ENCODE measurements around the gene PTGDS.

The PTGDS gene

GRCh38 chr9:136984464-136985026 lies 7.2 kb downstream of the PTGDS start:
- no peaks in the 10 kb centered on the region for H3K36me3 Mint-ChIP-seq
- H3K9me3 Mint-ChIP-seq = no peaks in the 10 kb centered on the region
- H3K4me1 Mint-ChIP-seq = peaks cover 3% of the 10 kb centered on the region
- H3K4me3 Mint-ChIP-seq = no peak overlapping the region
- H3K27me3 Mint-ChIP-seq = peaks cover 4% of the 10 kb centered on the region
- H3K27ac Mint-ChIP-seq = no peak overlapping the region

GRCh38 chr9:136985027-136985602 lies 7.8 kb downstream of the PTGDS start:
- H3K4me3 Mint-ChIP-seq = no peak overlapping the region
- H3K4me1 Mint-ChIP-seq = peaks cover 3% of the 10 kb centered on the region

DNA sequence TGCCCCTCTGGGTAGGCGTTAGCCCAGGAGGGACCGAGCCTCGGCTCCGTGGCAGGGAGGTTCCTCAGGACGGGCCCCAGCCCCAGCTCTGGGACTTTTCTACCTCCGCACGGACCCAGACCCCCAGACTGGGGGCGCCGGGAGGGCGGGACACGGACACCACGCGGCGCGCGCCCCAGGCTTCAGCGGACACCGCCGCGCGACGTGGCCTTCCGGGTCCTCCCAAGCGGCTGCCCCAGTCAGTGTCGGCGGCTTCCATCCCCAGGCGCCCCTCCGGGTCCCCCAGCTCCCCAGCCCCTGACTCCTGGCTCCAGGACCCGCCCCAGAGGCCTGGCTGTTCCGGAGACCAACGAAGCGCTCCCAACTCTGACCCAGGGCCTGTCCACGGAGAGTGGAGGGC lies 8.5 kb downstream of the PTGDS start:
- Mint-ChIP-seq H3K27ac (no peak overlapping the region), H3K4me1 (peaks cover 3% of the 10 kb centered on the region), H3K27me3 (peaks cover 4% of the 10 kb centered on the region), H3K36me3 (no peaks in the 10 kb centered on the region), H3K9me3 (no peaks in the 10 kb centered on the region), H3K4me3 (no peak overlapping the region)

More at GRCh38 chr9:136985027-136985602, 7.8 kb downstream of the PTGDS start:
- H3K27ac Mint-ChIP-seq = no peak overlapping the region
- H3K27me3 Mint-ChIP-seq = peaks cover 4% of the 10 kb centered on the region
- H3K36me3 Mint-ChIP-seq = no peaks in the 10 kb centered on the region
- no peaks in the 10 kb centered on the region for H3K9me3 Mint-ChIP-seq

- H3K27ac Mint-ChIP-seq = no peak overlapping the region
- H3K27me3 Mint-ChIP-seq = peaks cover 2% of the 10 kb centered on the region
- no peak overlapping the region for H3K4me3 Mint-ChIP-seq
- H3K9me3 Mint-ChIP-seq = no peaks in the 10 kb centered on the region
- peaks cover 18% of the 10 kb centered on the region for H3K4me1 Mint-ChIP-seq
- H3K36me3 Mint-ChIP-seq = no peaks in the 10 kb centered on the region
Observed at GRCh38 chr9:136988872-136989271, 11.6 kb downstream of the PTGDS start.

GRCh38 chr9:136990242-136990911 lies 13.1 kb downstream of the PTGDS start:
- Mint-ChIP-seq H3K9me3 (no peaks in the 10 kb centered on the region), H3K27ac (peak overlapping the region; percentile 81), H3K36me3 (no peaks in the 10 kb centered on the region), H3K4me3 (peak overlapping the region; percentile 75), H3K27me3 (no peaks in the 10 kb centered on the region), H3K4me1 (peaks cover 17% of the 10 kb centered on the region)

DNA sequence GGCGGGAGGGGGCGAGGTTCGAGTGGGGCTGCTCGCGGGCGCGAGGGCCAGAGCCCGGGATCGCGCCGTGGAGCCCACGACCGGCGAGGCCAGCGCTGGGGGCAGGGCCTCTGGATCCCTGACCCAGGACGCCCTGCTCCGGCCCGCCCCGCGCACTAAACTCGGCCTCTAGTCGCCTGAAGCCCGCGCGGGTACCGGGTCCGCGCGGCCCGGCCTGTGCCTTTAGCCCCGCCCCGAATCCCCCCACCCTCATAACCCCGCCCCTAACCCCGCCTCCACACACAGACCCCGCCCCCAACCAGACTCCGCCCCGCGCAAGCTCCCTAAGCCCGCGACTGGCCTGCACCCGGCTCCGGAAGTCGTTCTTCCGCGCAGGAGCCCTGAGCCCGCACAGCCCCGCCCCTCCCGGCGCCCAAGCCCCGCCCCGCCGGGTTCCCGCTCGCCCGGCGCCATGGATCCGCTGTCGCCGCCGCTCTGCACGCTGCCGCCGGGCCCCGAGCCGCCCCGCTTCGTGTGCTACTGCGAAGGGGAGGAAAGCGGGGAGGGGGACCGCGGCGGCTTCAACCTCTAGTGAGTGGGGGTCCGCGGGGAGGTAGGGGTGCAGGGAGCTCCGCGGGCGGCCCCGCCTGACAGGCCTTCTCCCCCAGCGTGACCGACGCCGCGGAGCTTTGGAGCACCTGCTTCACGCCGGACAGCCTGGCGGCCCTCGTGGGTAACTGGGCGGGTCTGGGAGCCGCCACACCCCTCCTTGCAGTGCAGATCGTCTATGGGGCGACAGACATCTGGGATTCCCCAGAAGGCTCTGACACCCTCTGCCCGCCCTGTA lies 14.9 kb downstream of the PTGDS start, which contains the start of gene PAXX:
Gene PAXX, plus strand, starts transcription at position 430 of the 826 bp plus-strand sequence. Its CDS starts 22 bp downstream, at position 452.
- Mint-ChIP-seq H3K27me3 (no peaks in the 10 kb centered on the region), H3K9me3 (no peaks in the 10 kb centered on the region)

GRCh38 chr9:136992819-136993369 lies 15.6 kb downstream of the PTGDS start:
- peak overlapping the region; percentile 62 for H3K27ac Mint-ChIP-seq
- H3K27me3 Mint-ChIP-seq = no peaks in the 10 kb centered on the region
- peaks cover 22% of the 10 kb centered on the region for H3K4me1 Mint-ChIP-seq
- H3K4me3 Mint-ChIP-seq = peak overlapping the region; percentile 88
- no peaks in the 10 kb centered on the region for H3K9me3 Mint-ChIP-seq
- no peaks in the 10 kb centered on the region for H3K36me3 Mint-ChIP-seq

More for the DNA sequence above, 14.9 kb downstream of the PTGDS start, which contains the start of gene PAXX:
- Mint-ChIP-seq H3K36me3 (no peaks in the 10 kb centered on the region), H3K4me3 (peak within 1 kb of the TSS; percentile 88), H3K4me1 (peaks cover 17% of the 10 kb centered on the region), H3K27ac (peak within 1 kb of the TSS; percentile 72)

- Mint-ChIP-seq H3K36me3 (no peaks in the 10 kb centered on the region), H3K4me1 (peaks cover 27% of the 10 kb centered on the region), H3K27me3 (no peaks in the 10 kb centered on the region), H3K4me3 (no peak overlapping the region), H3K9me3 (no peaks in the 10 kb centered on the region), H3K27ac (no peak overlapping the region)
Observed at GRCh38 chr9:136994180-136994887, 17.0 kb downstream of the PTGDS start.

GRCh38 chr9:136994888-136995230 lies 17.6 kb downstream of the PTGDS start:
- Mint-ChIP-seq H3K36me3 (no peaks in the 10 kb centered on the region), H3K4me3 (no peak overlapping the region), H3K27me3 (no peaks in the 10 kb centered on the region), H3K9me3 (no peaks in the 10 kb centered on the region), H3K27ac (no peak overlapping the region), H3K4me1 (peaks cover 27% of the 10 kb centered on the region)

DNA sequence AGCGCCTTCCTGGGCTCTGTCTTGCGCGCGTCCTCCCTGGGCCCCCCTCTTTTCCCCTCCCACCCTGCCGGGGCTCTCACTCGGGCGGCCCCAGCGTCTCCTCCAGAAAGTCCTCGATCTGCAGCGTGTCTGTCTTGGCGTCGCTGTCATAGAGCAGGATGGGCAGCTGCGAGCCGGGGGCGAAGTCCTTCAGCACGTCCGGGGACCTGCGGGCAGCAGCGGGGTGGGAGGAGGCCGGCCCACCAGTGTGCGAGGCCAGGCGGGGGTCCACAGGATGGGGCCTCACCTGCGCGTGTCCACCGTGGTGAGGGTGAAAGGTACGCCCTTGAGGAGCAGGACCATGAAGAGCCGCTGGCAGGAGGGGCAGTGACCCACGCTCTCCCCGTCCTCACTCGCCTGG lies 18.1 kb downstream of the PTGDS start:
- Mint-ChIP-seq H3K27me3 (no peaks in the 10 kb centered on the region), H3K27ac (no peak overlapping the region), H3K4me3 (no peak overlapping the region), H3K4me1 (peaks cover 27% of the 10 kb centered on the region), H3K36me3 (no peaks in the 10 kb centered on the region), H3K9me3 (no peaks in the 10 kb centered on the region)

- no peaks in the 10 kb centered on the region for H3K27me3 Mint-ChIP-seq
- no peak overlapping the region for H3K27ac Mint-ChIP-seq
- H3K4me1 Mint-ChIP-seq = peaks cover 27% of the 10 kb centered on the region
- no peaks in the 10 kb centered on the region for H3K36me3 Mint-ChIP-seq
- peak overlapping the region; percentile 42 for H3K4me3 Mint-ChIP-seq
- no peaks in the 10 kb centered on the region for H3K9me3 Mint-ChIP-seq
Observed at GRCh38 chr9:136995772-136996311, 18.5 kb downstream of the PTGDS start.

- H3K27ac Mint-ChIP-seq = peak within 1 kb of the TSS; percentile 51
- no peaks in the 10 kb centered on the region for H3K9me3 Mint-ChIP-seq
- H3K4me3 Mint-ChIP-seq = peak within 1 kb of the TSS; percentile 42
- H3K27me3 Mint-ChIP-seq = no peaks in the 10 kb centered on the region
- H3K36me3 Mint-ChIP-seq = no peaks in the 10 kb centered on the region
- peaks cover 22% of the 10 kb centered on the region for H3K4me1 Mint-ChIP-seq
Observed at GRCh38 chr9:136996361-136997292, 19.3 kb downstream of the PTGDS start, which contains the start of gene CLIC3. CLIC3 (minus strand) TSS chr9:136996568; CDS start chr9:136996543, 25 bp downstream.

DNA sequence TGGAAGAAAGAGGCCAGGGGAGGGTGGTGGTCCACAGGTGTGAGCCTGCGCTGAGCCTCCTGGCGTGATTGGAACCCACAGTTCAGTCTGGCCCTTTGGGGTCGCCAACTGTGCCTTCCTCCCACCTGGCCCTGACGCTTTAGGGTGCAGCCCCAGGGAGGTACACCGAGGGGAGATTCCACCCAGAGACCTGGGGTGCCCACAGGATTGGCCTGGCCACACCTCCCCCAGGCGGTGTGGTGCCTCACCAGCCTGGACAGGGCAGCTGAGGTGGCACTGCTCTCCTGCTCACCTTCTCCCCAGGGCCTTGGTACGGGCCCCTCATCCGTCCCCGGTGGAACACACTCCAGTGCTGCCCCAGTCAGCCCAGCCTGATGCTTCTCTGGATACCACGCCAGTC lies 20.1 kb downstream of the PTGDS start:
- no peaks in the 10 kb centered on the region for H3K36me3 Mint-ChIP-seq
- no peaks in the 10 kb centered on the region for H3K9me3 Mint-ChIP-seq
- H3K4me3 Mint-ChIP-seq = peak overlapping the region; percentile 58
- no peak overlapping the region for H3K27ac Mint-ChIP-seq
- no peaks in the 10 kb centered on the region for H3K27me3 Mint-ChIP-seq
- peaks cover 21% of the 10 kb centered on the region for H3K4me1 Mint-ChIP-seq

DNA sequence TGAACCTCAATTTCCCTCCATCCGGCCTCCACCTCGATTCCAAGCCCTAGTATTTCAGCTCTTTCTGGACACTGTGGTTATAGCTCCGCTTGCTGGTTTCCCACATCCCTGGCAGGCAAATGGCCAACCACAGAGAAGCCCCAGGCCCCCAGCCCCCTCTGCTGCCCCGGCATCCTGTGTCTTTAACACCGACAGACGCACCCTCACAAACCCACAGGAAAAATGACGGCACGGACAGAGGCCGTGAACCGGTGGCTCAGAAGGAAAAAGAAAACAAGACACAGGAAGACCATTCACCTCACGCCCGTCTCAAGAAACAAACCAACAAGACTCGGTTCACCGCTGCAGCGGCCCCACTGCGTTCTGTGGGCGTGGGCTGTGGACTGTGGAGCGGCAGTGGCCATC lies 20.5 kb downstream of the PTGDS start:
- H3K9me3 Mint-ChIP-seq = no peaks in the 10 kb centered on the region

More for the DNA sequence above, 20.5 kb downstream of the PTGDS start:
- Mint-ChIP-seq H3K36me3 (no peaks in the 10 kb centered on the region), H3K27ac (no peak overlapping the region), H3K4me1 (peaks cover 17% of the 10 kb centered on the region), H3K4me3 (peak overlapping the region; percentile 58), H3K27me3 (no peaks in the 10 kb centered on the region)

All from activated naive CD4-positive, alpha-beta T cell treated with anti-CD3 and anti-CD28 coated beads, Interleukin-2, amount 50 U/mL, for 24 hours (primary cell).